Ovary (tissue), 3 donors: ENCODE results near the gene CFAP54.

Source experiments
- CTCF ChIP-seq, 3 donors: fragments of 450-650 bp in 2 of 3; fragments of 200-600 bp in 1 of 3; IDR thresholded peaks; one replicate each; pipeline versions ENCODE4 v1.5.1 to v1.8.0; 2016 to 2022; ENCODE audit warnings: antibody characterized with exemption in 3 of 3, mild to moderate bottlenecking in 1 of 3
- POLR2A ChIP-seq: fragments of 450-650 bp; IDR thresholded peaks from one replicate; pipeline ENCODE4 v1.6.1; 2017; ENCODE audit warnings: antibody characterized with exemption, mild to moderate bottlenecking, moderate library complexity
- donor health status: DM: no; HTN: no; CAD: no.

DNA sequence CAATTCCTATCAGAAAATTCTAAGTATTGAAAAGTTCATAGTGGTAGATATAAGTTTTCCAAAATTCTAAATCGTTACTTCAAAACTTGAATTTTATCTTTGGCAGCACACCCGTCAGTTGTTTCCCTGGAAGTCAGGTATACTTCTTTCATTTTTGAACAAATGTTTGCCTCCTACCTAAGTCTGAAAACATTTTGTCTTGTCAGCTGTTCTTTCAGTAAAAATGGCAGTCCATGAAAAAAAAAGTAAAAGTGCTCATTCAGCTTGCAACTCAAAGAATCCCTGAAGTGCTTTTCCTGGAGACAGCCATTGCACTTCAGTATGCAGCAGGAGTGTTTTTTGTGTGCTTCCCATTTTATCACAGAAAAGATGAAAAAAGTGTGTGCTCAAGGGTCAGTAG is 287.5 kb downstream of the CFAP54 start:
- TF ChIP-seq POLR2A (no peak), CTCF (IDR thresholded peaks at IDR 0.05) (no peak)
